Raji (cell line): ENCODE results near the gene CPLX3.

Experiments
- POLR2A ChIP-seq: IDR thresholded peaks from 2 replicates; pipeline ENCODE4 v1.6.1; 2011; ENCODE audit warnings: low read depth, low read length, control low read depth; ENCODE audit not compliant: insufficient read depth

Gene CPLX3

GRCh38 chr15:74863239-74864056, 37.0 kb downstream of the CPLX3 start:
- no peak for TF ChIP-seq POLR2A

- no peak for TF ChIP-seq POLR2A
Observed at GRCh38 chr15:74864296-74864695, 37.9 kb downstream of the CPLX3 start.

GRCh38 chr15:74865316-74865715, 38.9 kb downstream of the CPLX3 start:
- no peak for TF ChIP-seq POLR2A

- TF ChIP-seq POLR2A: no peak
Observed at GRCh38 chr15:74866090-74866489, 39.7 kb downstream of the CPLX3 start.

- no peak for TF ChIP-seq POLR2A
Observed at GRCh38 chr15:74867466-74868038, 41.1 kb downstream of the CPLX3 start.

- no peak for TF ChIP-seq POLR2A
Observed at GRCh38 chr15:74868059-74868458, 41.6 kb downstream of the CPLX3 start.

GRCh38 chr15:74869372-74869725, 42.9 kb downstream of the CPLX3 start:
- no peak for TF ChIP-seq POLR2A

GRCh38 chr15:74869726-74870407, 43.4 kb downstream of the CPLX3 start:
- no peak for TF ChIP-seq POLR2A

GRCh38 chr15:74870436-74871215, 44.2 kb downstream of the CPLX3 start:
- no peak for TF ChIP-seq POLR2A

GRCh38 chr15:74872702-74873035, 46.2 kb downstream of the CPLX3 start:
- TF ChIP-seq POLR2A: no peak

- peak; percentile 94 for TF ChIP-seq POLR2A
Observed at GRCh38 chr15:74873036-74873755, 46.8 kb downstream of the CPLX3 start, which contains the start of gene SCAMP2. Gene SCAMP2 (minus strand): TSS chr15:74873365. CDS start chr15:74873255, 110 bp downstream.

- no peak for TF ChIP-seq POLR2A
Observed at GRCh38 chr15:74873756-74874424, 47.5 kb downstream of the CPLX3 start.

- no peak for TF ChIP-seq POLR2A
Observed at GRCh38 chr15:74878273-74878672, 51.8 kb downstream of the CPLX3 start.
